Keratinocyte (primary cell): ENCODE data around the gene HSPB2.

ENCODE experiments used
- CTCF ChIP-seq, 3 experiments: IDR thresholded peaks in 1 of 3; conservative IDR thresholded peaks in 1 of 3; optimal IDR thresholded peaks in 1 of 3; 2 replicates in 2 of 3; 3 replicates in 1 of 3; pipeline versions ENCODE3 to v1.5.1; 2011; ENCODE audit warnings: low read length in 3 of 3, mild to moderate bottlenecking in 3 of 3, moderate library complexity in 2 of 3, control low read depth in 1 of 3, inconsistent platforms in 1 of 3; ENCODE audit not compliant: insufficient read depth in 2 of 3; ENCODE audit errors: extremely low read depth in 1 of 3
- EZH2 ChIP-seq: IDR thresholded peaks from one replicate; pipeline ENCODE4 v1.6.1; 2012; ENCODE audit warnings: inconsistent platforms, mild to moderate bottlenecking, low read length, moderate library complexity

- no peak for TF ChIP-seq CTCF (optimal IDR thresholded peaks at IDR 0.05 in 1 of 3, IDR thresholded peaks at IDR 0.05 in 1 of 3, conservative IDR thresholded peaks at IDR 0.05 in 1 of 3; ENCODE audit: extremely low read depth in 1 of 3, insufficient read depth in 2 of 3, low read length in 3 of 3)
- no peak for TF ChIP-seq EZH2
Measured at GRCh38 chr11:111951565-111951964, 39.0 kb downstream of the HSPB2 start.
